Measurements from ENCODE around the gene FBXW2. TPM values are rescaled to one million over a fixed set of nuclear protein-coding genes. Genes with fewer than 3 reads are reported as not detected.

Gene FBXW2
- total RNA-seq, 1 experiment from 2014 or later: 62.1 TPM

- H3K36me3 Mint-ChIP-seq (ENCODE audit: insufficient read depth in 1 of 3, low read depth in 3 of 3): peaks cover 17 to 51% (median 47%) of the 10 kb centered on the region in 3 experiments
- Histone ChIP-seq H3K4ac (ENCODE audit: low read depth, low read length) (no peak overlapping the region), H2AFZ (ENCODE audit: low read length) (no peak overlapping the region), H3K56ac (ENCODE audit: insufficient read length, low read depth, low read length) (no peak overlapping the region), H3K23me2 (ENCODE audit: insufficient read length, low read depth, low read length, poor library complexity, severe bottlenecking) (no peaks in the 10 kb centered on the region), H3K4me2 (ENCODE audit: insufficient read depth, insufficient read length, low read length) (no peak overlapping the region), H3K9me3 (ENCODE audit: control insufficient read depth, low read depth, low read length) (no peaks in the 10 kb centered on the region), H2BK12ac (ENCODE audit: insufficient read length, low read depth, low read length) (no peak overlapping the region), H4K8ac (replicated peaks; ENCODE audit: insufficient read length, low read depth, low read length) (no peak overlapping the region), H3K79me2 (ENCODE audit: insufficient read depth, low read length) (peaks cover 2% of the 10 kb centered on the region; the same call in 1 of the 2 replicates), H3T11ph (ENCODE audit: low read length) (no peak overlapping the region), H3K27me3 (ENCODE audit: insufficient read depth, low read length) (no peaks in the 10 kb centered on the region), H4K91ac (ENCODE audit: insufficient read length, low read depth, low read length) (no peak overlapping the region), H3K14ac (ENCODE audit: insufficient read depth, low read length) (no peak overlapping the region), H3K23ac (ENCODE audit: insufficient read length, low read depth, low read length) (no peak overlapping the region), H3K9ac (ENCODE audit: extremely low read depth, insufficient read length, low read length) (no peak overlapping the region), H2BK120ac (ENCODE audit: low read depth, low read length, poor library complexity, severe bottlenecking) (no peak overlapping the region), H2BK15ac (ENCODE audit: low read depth, low read length) (no peak overlapping the region), H4K20me1 (ENCODE audit: control insufficient read depth, insufficient read depth, insufficient read length) (no peaks in the 10 kb centered on the region), H3K4me1 (ENCODE audit: insufficient read depth, low read length) (no peaks in the 10 kb centered on the region), H3K18ac (ENCODE audit: insufficient read length, low read depth, low read length) (no peak overlapping the region), H3K79me1 (ENCODE audit: insufficient read depth, low read depth, low read length, poor library complexity, severe bottlenecking) (peaks cover 6% of the 10 kb centered on the region), H3K27ac (ENCODE audit: insufficient read length, low read depth, low read length) (no peak overlapping the region), H2BK20ac (ENCODE audit: low read depth, low read length, poor library complexity, severe bottlenecking) (no peak overlapping the region), H4K5ac (ENCODE audit: insufficient read length, low read depth, low read length) (no peak overlapping the region), H2BK5ac (ENCODE audit: insufficient read length, low read length) (no peak overlapping the region), H2AK5ac (ENCODE audit: insufficient read length, low read length) (no peak overlapping the region)
- H3K27ac Mint-ChIP-seq: no peak overlapping the region
- no peaks in the 10 kb centered on the region for H3K27me3 Mint-ChIP-seq (ENCODE audit: low read depth)
- H3K4me3 Mint-ChIP-seq: no peak overlapping the region
- TF ChIP-seq, protein P1, sequence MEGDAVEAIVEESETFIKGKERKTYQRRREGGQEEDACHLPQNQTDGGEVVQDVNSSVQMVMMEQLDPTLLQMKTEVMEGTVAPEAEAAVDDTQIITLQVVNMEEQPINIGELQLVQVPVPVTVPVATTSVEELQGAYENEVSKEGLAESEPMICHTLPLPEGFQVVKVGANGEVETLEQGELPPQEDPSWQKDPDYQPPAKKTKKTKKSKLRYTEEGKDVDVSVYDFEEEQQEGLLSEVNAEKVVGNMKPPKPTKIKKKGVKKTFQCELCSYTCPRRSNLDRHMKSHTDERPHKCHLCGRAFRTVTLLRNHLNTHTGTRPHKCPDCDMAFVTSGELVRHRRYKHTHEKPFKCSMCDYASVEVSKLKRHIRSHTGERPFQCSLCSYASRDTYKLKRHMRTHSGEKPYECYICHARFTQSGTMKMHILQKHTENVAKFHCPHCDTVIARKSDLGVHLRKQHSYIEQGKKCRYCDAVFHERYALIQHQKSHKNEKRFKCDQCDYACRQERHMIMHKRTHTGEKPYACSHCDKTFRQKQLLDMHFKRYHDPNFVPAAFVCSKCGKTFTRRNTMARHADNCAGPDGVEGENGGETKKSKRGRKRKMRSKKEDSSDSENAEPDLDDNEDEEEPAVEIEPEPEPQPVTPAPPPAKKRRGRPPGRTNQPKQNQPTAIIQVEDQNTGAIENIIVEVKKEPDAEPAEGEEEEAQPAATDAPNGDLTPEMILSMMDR (conservative IDR thresholded peaks at IDR 0.05): no peak
- H3K4me1 Mint-ChIP-seq: no peaks in the 10 kb centered on the region
- no CpG with 5 or more reads among the region's 2 CpGs for WGBS (ENCODE audit: extremely low coverage, insufficient read length, low lambda C conversion rate)
- no peak for DNase-seq
- H3K9me3 Mint-ChIP-seq: peaks cover 0 to 2% of the 10 kb centered on the region in 2 experiments; a peak in 1 of 5 replicates
Measured at GRCh38 chr9:120781236-120781635, 12.0 kb downstream of the FBXW2 start.

Measured in H9 (cell line).